CD4-positive, alpha-beta T cell treated with Interleukin-21 for 1 hour (primary cell): ENCODE results near the gene ARID2.

Experiments used
- DNase-seq: peaks from one replicate; pipeline ENCODE4 v3.0.0-alpha.2; 2020

ARID2 gene

GRCh38 chr12:45725631-45726602 is 3.6 kb upstream of the ARID2 start:
- DNase-seq, result peak; percentile 73

GRCh38 chr12:45726603-45727300 is 2.8 kb upstream of the ARID2 start:
- DNase-seq, result peak; percentile 30

GRCh38 chr12:45727301-45727979 is 2.1 kb upstream of the ARID2 start:
- DNase-seq, result peak; percentile 94

- no peak for DNase-seq
Measured at GRCh38 chr12:45727980-45728629, 1.4 kb upstream of the ARID2 start.

- DNase-seq, result peak; percentile 99
Measured at GRCh38 chr12:45728630-45729232, 775 bp upstream of the ARID2 start.

- DNase-seq, result no peak
Measured at GRCh38 chr12:45730084-45730347, 510 bp downstream of the ARID2 start.

- DNase-seq, result peak; percentile 75
Measured at GRCh38 chr12:45730348-45731189, 1.1 kb downstream of the ARID2 start.

- DNase-seq, result no peak
Measured at GRCh38 chr12:45731190-45731775, 1.8 kb downstream of the ARID2 start.

- DNase-seq, result peak; percentile 71
Measured at GRCh38 chr12:45732250-45732649, 2.7 kb downstream of the ARID2 start.

GRCh38 chr12:45732936-45733335 is 3.4 kb downstream of the ARID2 start:
- peak; percentile 25 for DNase-seq

GRCh38 chr12:45737638-45738037 is 8.1 kb downstream of the ARID2 start:
- no peak for DNase-seq

GRCh38 chr12:45742590-45742989 is 13.1 kb downstream of the ARID2 start:
- DNase-seq, result no peak

- no peak for DNase-seq
Measured at GRCh38 chr12:45743247-45743646, 13.7 kb downstream of the ARID2 start.

GRCh38 chr12:45745861-45746277 is 16.4 kb downstream of the ARID2 start:
- peak; percentile 14 for DNase-seq

GRCh38 chr12:45756666-45757065 is 27.2 kb downstream of the ARID2 start:
- no peak for DNase-seq

GRCh38 chr12:45757172-45757571 is 27.7 kb downstream of the ARID2 start:
- no peak for DNase-seq

- no peak for DNase-seq
Measured at GRCh38 chr12:45760333-45760732, 30.8 kb downstream of the ARID2 start.

- peak; percentile 40 for DNase-seq
Measured at GRCh38 chr12:45762185-45763110, 32.9 kb downstream of the ARID2 start.

- DNase-seq, result no peak
Measured at GRCh38 chr12:45763381-45763780, 33.9 kb downstream of the ARID2 start.

- no peak for DNase-seq
Measured at GRCh38 chr12:45768194-45768593, 38.7 kb downstream of the ARID2 start.
